Fibroblast of lung (primary cell): ENCODE data around the gene ZSCAN2. TPM values are rescaled to one million over a fixed set of nuclear protein-coding genes. Genes with fewer than 3 reads are reported as not detected.

Experiments
- DNase-seq, 2 donors: peaks; one replicate each; pipeline versions ENCODE4 v3.0.0 to v3.0.0-alpha.2; 2010; ENCODE audit warnings: low read depth in 2 of 2
- H2AFZ ChIP-seq: 2 replicates; pipeline ENCODE4 v1.5.1; 2012; ENCODE audit warnings: low read length, control low read depth, inconsistent platforms
- H3K27ac ChIP-seq: 2 replicates; pipeline ENCODE4 v1.5.1; 2011; ENCODE audit warnings: low read length, control low read depth; ENCODE audit not compliant: insufficient read depth
- H3K27me3 ChIP-seq: 2 replicates; pipeline ENCODE4 v1.5.1; 2011; ENCODE audit warnings: mild to moderate bottlenecking, low read length; ENCODE audit not compliant: control insufficient read depth, insufficient read depth
- H3K36me3 ChIP-seq: 2 replicates; pipeline ENCODE4 v1.5.1; 2011; ENCODE audit warnings: low read length; ENCODE audit not compliant: control insufficient read depth, insufficient read depth
- H3K4me1 ChIP-seq: 2 replicates; pipeline ENCODE4 v1.5.1; 2011; ENCODE audit warnings: low read length; ENCODE audit not compliant: control insufficient read depth, insufficient read depth; ENCODE audit errors: extremely low read depth
- H3K4me2 ChIP-seq: 2 replicates; pipeline ENCODE4 v1.5.1; 2011; ENCODE audit warnings: low read length, control low read depth; ENCODE audit not compliant: insufficient read depth; ENCODE audit errors: extremely low read depth
- H3K4me3 ChIP-seq, 4 experiments: fragments of 200-600 bp in 1 of 4; sonication (generic) in 1 of 4; replicated peaks in 1 of 4; 2 replicates each; pipeline ENCODE4 v1.5.1; 2011 to 2016; ENCODE audit warnings: low read length in 4 of 4, low read depth in 3 of 4, mild to moderate bottlenecking in 3 of 4, control low read depth in 2 of 4, inconsistent platforms in 1 of 4, mixed read lengths in 1 of 4; ENCODE audit not compliant: insufficient read depth in 1 of 4; ENCODE audit errors: control extremely low read depth in 1 of 4
- H3K79me2 ChIP-seq: 2 replicates; pipeline ENCODE4 v1.5.1; 2012; ENCODE audit warnings: mild to moderate bottlenecking, low read length, inconsistent platforms; ENCODE audit not compliant: control insufficient read depth, insufficient read depth
- H3K9ac ChIP-seq: 2 replicates; pipeline ENCODE4 v1.5.1; 2011; ENCODE audit warnings: mild to moderate bottlenecking, low read length, control low read depth; ENCODE audit not compliant: insufficient read depth
- H3K9me3 ChIP-seq: 2 replicates; pipeline ENCODE4 v1.5.1; 2012; ENCODE audit warnings: low read depth, low read length; ENCODE audit not compliant: control insufficient read depth, insufficient read depth
- H4K20me1 ChIP-seq: 2 replicates; pipeline ENCODE4 v1.5.1; 2011; ENCODE audit warnings: low read length; ENCODE audit not compliant: control insufficient read depth, insufficient read depth; ENCODE audit errors: extremely low read depth
- EZH2 ChIP-seq: IDR thresholded peaks from 2 replicates; pipeline ENCODE4 v1.5.1; 2012; ENCODE audit warnings: low read length, control low read depth, mild to moderate bottlenecking; ENCODE audit errors: missing control alignments
- polyA plus RNA-seq, 2 donors: library from polyadenylated mRNA; depleted of rRNA in 1 of 2; stranded (reverse) in 1 of 2; unstranded in 1 of 2; fragments of >200 nt; gene quantifications; 2 replicates each; pipeline ENCODE4 v1.2.1, GENCODE V29; 2011 to 2012; ENCODE audit warnings: missing spikeins in 1 of 2
- total RNA-seq: library from RNA; depleted of rRNA; stranded (reverse); fragments of >200 nt; gene quantifications from 2 replicates; pipeline ENCODE4 v1.2.1, GENCODE V29; 2014
- TF ChIP-seq, protein P1 (sequence below), 2 donors: IDR thresholded peaks in 1 of 2; conservative IDR thresholded peaks in 1 of 2; 1 replicate in 1 of 2; 2 replicates in 1 of 2; pipeline ENCODE4 v1.5.1; 2011 to 2012; ENCODE audit warnings: low read length in 2 of 2, control low read depth in 1 of 2, inconsistent platforms in 1 of 2, low read depth in 1 of 2, mild to moderate bottlenecking in 1 of 2

ZSCAN2 gene
- total and polyA plus RNA-seq, 2 donors (not counting 1 experiment from before 2014, with no cell fraction given), result 6.4 to 9.2 TPM

DNA sequence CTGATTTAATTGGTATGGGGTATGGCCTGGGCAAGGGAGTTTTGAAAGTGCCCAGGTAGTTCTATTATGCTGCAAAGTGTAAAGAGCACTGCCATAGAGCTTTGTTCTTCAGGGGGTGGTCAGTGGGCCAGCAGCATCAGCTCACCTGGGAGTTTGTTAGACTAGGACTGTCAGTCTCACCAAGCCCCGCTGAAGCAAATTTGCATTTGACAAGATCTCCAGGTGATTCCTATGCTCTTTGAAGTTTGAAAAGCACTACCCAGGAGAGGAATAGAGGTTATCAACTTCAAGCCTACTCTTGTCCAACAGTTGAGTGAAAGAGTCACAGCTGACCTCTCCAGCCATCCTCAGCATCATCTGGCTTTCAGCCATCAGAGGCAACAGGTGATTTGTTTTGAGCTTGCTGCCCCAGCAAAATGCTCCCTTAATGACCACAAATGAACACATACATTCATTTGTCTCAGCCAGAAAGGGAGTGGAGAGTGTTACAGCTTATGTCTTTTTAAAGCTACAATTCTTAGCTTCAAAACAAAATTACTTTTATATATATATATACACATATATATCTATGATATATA lies 8.0 kb downstream of the ZSCAN2 start:
- H3K4me3 ChIP-seq, result no peak overlapping the region
- H3K36me3 ChIP-seq, result no peaks in the 10 kb centered on the region
- H3K4me1 ChIP-seq, result no peaks in the 10 kb centered on the region
- H4K20me1 ChIP-seq, result no peaks in the 10 kb centered on the region
- H3K9ac ChIP-seq, result no peak overlapping the region
- no peaks in the 10 kb centered on the region for H3K79me2 ChIP-seq
- H3K27ac ChIP-seq, result no peak overlapping the region
- no peak for DNase-seq
- no peak overlapping the region for H2AFZ ChIP-seq
- no peak for TF ChIP-seq EZH2
- TF ChIP-seq, protein P1, sequence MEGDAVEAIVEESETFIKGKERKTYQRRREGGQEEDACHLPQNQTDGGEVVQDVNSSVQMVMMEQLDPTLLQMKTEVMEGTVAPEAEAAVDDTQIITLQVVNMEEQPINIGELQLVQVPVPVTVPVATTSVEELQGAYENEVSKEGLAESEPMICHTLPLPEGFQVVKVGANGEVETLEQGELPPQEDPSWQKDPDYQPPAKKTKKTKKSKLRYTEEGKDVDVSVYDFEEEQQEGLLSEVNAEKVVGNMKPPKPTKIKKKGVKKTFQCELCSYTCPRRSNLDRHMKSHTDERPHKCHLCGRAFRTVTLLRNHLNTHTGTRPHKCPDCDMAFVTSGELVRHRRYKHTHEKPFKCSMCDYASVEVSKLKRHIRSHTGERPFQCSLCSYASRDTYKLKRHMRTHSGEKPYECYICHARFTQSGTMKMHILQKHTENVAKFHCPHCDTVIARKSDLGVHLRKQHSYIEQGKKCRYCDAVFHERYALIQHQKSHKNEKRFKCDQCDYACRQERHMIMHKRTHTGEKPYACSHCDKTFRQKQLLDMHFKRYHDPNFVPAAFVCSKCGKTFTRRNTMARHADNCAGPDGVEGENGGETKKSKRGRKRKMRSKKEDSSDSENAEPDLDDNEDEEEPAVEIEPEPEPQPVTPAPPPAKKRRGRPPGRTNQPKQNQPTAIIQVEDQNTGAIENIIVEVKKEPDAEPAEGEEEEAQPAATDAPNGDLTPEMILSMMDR (conservative IDR thresholded peaks at IDR 0.05 in 1 of 2, IDR thresholded peaks at IDR 0.05 in 1 of 2; ENCODE audit: low read depth in 1 of 2, low read length in 2 of 2), result no peak
- no peaks in the 10 kb centered on the region for H3K27me3 ChIP-seq
- no peaks in the 10 kb centered on the region for H3K9me3 ChIP-seq
- no peak overlapping the region for H3K4me2 ChIP-seq

DNA sequence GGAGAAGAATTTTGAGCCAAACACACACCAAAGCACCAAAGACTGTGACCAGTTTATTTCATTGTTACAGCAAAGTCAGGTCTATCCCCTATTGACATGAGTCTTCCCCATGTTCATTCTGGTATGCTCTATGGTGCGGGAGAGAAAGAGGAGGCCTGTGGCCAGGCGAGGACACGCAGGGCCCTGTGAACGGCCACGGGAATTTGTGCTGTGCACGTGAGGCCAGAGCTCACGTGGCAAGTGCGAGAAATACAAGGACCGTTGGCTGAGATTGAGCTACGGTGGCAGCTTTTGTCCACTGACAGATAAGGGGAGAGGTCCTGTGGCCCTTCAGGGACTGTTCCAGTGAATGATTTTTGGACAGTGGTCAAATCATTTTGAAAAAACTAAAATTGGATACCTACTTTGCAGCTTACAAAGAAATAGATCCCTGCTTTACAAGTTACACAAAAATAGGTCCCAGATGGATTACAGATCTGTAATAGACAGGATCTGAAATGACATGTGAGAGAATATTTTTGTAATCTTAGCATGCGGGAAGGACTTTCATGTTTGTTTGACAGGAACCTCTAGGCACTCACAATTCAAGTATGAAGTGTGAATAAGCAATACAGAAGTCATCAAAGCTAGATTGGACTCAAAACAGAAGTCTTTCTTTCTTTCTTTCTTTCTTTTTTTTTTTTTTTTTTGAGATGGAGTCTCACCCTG lies 9.2 kb downstream of the ZSCAN2 start:
- no peaks in the 10 kb centered on the region for H3K4me1 ChIP-seq
- TF ChIP-seq EZH2, result no peak
- TF ChIP-seq, protein P1 (conservative IDR thresholded peaks at IDR 0.05 in 1 of 2, IDR thresholded peaks at IDR 0.05 in 1 of 2; ENCODE audit: low read depth in 1 of 2, low read length in 2 of 2), result no peak
- no peak overlapping the region for H3K27ac ChIP-seq
- no peaks in the 10 kb centered on the region for H3K27me3 ChIP-seq
- H3K79me2 ChIP-seq, result no peaks in the 10 kb centered on the region
- H2AFZ ChIP-seq, result no peak overlapping the region
- no peaks in the 10 kb centered on the region for H3K36me3 ChIP-seq
- H3K9ac ChIP-seq, result no peak overlapping the region
- DNase-seq, result no peak
- H4K20me1 ChIP-seq, result no peaks in the 10 kb centered on the region
- no peaks in the 10 kb centered on the region for H3K9me3 ChIP-seq
- no peak overlapping the region for H3K4me2 ChIP-seq
- H3K4me3 ChIP-seq, result no peak overlapping the region

- DNase-seq, result peak in 1 of 2 donors; percentile 50
Measured at GRCh38 chr15:84611631-84612030, 10.8 kb downstream of the ZSCAN2 start.

More at GRCh38 chr15:84611631-84612030, 10.8 kb downstream of the ZSCAN2 start:
- no peak overlapping the region for H3K9ac ChIP-seq
- H3K4me1 ChIP-seq, result no peaks in the 10 kb centered on the region
- no peaks in the 10 kb centered on the region for H4K20me1 ChIP-seq
- H3K4me2 ChIP-seq, result no peak overlapping the region
- TF ChIP-seq EZH2, result no peak
- TF ChIP-seq, protein P1 (conservative IDR thresholded peaks at IDR 0.05 in 1 of 2, IDR thresholded peaks at IDR 0.05 in 1 of 2; ENCODE audit: low read depth in 1 of 2, low read length in 2 of 2), result no peak
- H3K27me3 ChIP-seq, result no peaks in the 10 kb centered on the region
- H3K27ac ChIP-seq, result no peak overlapping the region
- H3K9me3 ChIP-seq, result no peaks in the 10 kb centered on the region
- H3K4me3 ChIP-seq, result no peak overlapping the region
- H3K79me2 ChIP-seq, result no peaks in the 10 kb centered on the region
- no peak overlapping the region for H2AFZ ChIP-seq
- no peaks in the 10 kb centered on the region for H3K36me3 ChIP-seq
